GM12872 (cell line): ENCODE data around the gene PFKFB2.

Experiments used
- CTCF ChIP-seq: IDR thresholded peaks from 3 replicates; pipeline ENCODE4 v1.5.1; 2011; ENCODE audit warnings: low read depth, mild to moderate bottlenecking, low read length, moderate library complexity; ENCODE audit not compliant: insufficient read depth

PFKFB2 gene

GRCh38 chr1:207034998-207035397 lies 18.1 kb upstream of the PFKFB2 start:
- TF ChIP-seq CTCF, result no peak

GRCh38 chr1:207035877-207036551 lies 17.1 kb upstream of the PFKFB2 start:
- TF ChIP-seq CTCF, result no peak

- no peak for TF ChIP-seq CTCF
These were observed 16.2 kb upstream of the PFKFB2 start for GRCh38 chr1:207036865-207037264.

DNA sequence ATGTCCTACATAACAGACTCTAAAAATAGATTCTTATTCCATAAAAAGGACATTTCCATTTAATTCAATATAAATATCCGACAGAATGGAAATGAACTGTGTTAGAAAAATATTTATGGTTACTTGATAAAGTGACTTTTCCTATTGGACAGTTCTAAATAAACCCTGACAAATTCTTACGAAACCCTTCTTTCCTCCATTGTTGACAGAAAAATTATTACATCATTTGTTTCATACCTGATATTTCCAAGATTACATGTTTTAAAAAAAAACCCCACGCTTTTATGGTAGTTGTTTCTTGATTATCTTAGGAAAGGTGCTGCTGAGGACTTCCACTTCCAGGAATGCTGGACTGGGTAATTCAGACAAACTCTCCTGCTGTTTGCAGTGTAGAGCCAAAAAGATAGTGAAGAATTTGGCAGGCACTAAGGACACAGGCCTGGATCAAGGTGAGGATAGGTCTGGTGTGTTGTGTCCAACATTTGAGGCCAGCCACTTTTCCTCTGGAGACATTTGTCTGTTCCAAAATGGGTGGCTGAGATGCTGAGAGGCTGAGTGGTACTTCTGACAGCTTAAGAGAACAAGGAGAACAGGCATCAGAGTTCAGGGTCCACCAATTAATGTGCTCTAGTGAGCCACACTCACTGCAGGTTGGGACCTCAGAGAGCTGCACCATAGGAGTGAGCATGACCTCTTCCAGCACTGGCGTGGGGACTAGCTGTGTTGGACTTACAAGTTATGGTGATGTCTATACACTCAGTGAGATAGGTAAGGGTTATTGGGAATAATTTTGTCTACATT lies 13.5 kb upstream of the PFKFB2 start:
- TF ChIP-seq CTCF, result no peak

- no peak for TF ChIP-seq CTCF
These were observed 12.9 kb upstream of the PFKFB2 start for GRCh38 chr1:207040181-207040533.

DNA sequence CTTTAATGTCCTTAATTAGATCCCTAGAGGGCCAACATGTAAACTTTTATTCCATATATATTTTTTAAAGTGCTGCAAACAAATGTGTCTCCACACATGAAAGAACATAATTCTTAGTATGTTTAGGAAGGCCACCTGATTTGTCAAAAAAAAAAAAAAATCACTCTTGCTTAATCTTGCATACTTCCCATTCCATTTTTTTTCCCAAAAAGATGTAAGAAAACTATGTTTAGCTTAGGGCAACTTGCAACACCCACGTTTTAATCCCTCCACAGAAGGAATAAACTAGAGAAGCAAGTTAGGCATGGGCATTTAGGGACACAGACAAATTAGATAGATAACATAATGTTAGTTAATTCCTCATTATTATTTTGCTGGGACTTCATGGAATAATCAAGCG lies 7.6 kb upstream of the PFKFB2 start:
- no peak for TF ChIP-seq CTCF

- TF ChIP-seq CTCF, result no peak
These were observed 5.6 kb upstream of the PFKFB2 start for GRCh38 chr1:207047505-207047904.
